ENCODE measurements around the gene PRKCE.

The PRKCE gene

DNA sequence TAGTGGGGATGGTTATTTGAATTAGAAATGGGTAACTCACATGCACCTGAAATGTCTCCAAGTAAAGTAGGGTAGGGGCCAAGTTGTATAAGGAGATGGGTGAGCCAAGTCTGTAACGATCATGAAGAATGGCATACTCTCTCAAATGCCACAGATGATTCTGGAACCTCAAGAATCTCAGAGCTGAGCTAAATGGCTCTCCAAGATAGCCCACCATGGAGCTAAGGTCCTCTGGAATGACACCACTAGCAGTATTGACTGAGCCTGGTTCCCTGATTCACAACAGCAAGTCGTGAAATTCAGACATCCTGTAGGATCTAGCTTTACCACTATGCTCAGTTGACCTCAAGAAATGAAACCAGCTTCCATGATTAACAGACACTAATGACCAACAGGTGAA lies 529.8 kb downstream of the PRKCE start:
- Mint-ChIP-seq H3K36me3 (peaks cover 38% of the 10 kb centered on the region), H3K4me1 (no peaks in the 10 kb centered on the region), H3K9me3 (no peaks in the 10 kb centered on the region), H3K4me3 (no peak overlapping the region), H3K27ac (no peak overlapping the region), H3K27me3 (no peaks in the 10 kb centered on the region)
- ATAC-seq = no peak

DNA sequence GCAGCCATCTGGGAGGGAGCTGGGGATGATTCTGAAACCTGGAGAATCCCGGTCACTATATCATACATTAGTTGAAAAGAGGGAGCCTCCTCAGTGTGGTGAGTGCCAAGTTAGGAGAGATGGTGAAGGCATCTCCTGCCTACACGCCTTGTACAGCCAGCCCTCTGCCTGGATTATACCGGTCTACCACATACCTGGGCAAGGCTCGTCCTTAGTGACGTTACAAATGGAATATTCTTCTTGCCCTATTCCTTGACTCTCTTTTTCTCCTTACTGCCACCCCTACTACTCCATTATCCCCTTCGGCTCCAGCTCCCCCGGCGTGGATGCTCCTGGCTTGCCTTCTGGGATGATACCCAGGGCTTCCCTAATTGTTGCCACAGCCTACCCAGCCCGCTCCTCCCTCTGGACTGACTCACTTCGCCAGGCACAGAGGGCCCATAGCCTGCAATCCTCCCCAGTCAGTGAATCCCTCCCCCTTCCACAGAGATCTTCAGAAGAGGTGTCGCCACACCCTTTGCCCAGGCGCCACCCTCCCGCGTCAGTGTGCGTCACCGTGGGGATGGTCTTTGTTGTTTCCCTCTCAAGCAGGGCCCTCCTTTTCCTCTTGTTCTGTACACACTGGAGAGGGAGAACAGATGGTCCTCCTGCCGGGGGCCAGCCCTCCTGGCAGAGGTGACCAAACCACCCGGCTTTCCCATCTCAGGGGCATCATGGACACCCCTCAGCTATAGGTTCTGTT lies 530.5 kb downstream of the PRKCE start:
- peaks cover 38% of the 10 kb centered on the region for H3K36me3 Mint-ChIP-seq
- H3K27me3 Mint-ChIP-seq = no peaks in the 10 kb centered on the region
- no peak overlapping the region for H3K4me3 Mint-ChIP-seq
- peaks cover 1% of the 10 kb centered on the region for H3K4me1 Mint-ChIP-seq
- ATAC-seq = no peak
- H3K9me3 Mint-ChIP-seq = no peaks in the 10 kb centered on the region
- no peak overlapping the region for H3K27ac Mint-ChIP-seq

DNA sequence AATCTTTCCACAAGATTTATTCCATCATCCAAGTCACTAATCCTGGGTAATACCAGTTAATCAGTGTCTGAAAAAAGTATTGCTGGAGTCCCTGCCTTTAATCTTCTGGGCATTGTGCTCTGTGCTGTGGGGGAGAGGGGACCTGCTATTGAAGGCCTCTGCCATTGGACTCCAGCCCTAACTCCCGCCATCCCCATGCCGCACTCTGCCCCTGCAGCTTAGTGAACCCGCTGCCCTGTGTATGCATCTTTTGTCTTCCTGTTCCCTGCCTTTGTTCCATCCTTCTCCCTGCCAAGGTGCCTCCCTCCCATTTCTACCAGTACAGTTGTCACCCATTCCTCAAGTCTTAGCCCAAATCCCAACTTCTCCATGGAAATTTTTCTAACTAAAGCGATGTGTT lies 532.0 kb downstream of the PRKCE start:
- no peak overlapping the region for H3K27ac Mint-ChIP-seq
- ATAC-seq = no peak
- peaks cover 6% of the 10 kb centered on the region for H3K4me1 Mint-ChIP-seq

DNA sequence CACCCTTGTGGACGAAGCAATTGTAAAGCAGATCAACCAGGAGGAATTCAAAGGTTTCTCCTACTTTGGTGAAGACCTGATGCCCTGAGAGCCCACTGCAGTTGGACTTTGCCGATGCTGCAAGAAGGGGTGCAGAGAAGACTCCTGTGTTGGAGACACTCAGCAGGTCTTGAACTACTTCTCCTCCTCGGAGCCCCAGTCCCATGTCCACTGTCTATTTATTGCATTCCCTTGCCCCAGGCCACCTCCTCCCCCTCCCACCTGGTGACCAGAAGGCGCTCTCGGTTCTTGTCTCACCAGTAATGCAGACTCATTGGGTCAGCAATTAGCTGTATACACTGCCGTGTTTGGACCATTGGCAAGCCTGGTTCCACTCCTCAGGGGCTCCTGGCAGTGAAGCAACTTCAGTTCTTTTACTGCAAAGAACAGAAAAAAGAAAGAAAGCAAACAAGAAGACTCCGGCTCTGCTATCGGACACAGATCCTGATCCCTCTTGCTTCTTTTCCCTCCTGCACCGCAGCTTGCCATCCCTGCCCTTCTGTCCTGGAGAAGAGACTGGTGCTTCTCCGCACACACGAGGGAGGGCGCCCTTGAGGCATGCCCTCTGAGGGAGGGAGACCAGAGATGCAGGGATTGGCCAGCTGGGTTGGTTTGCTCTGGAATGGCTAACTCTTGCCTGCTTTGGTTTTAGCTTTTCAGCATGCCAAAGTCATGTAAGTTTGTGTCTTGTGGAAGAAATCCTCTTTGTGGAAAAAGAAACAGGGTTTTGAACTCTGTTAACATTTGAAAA lies 533.5 kb downstream of the PRKCE start:
- H3K4me3 Mint-ChIP-seq = no peak overlapping the region
- peaks cover 35% of the 10 kb centered on the region for H3K36me3 Mint-ChIP-seq
- no peak overlapping the region for H3K27ac Mint-ChIP-seq
- peaks cover 6% of the 10 kb centered on the region for H3K4me1 Mint-ChIP-seq
- no peak for ATAC-seq
- H3K27me3 Mint-ChIP-seq = no peaks in the 10 kb centered on the region
- H3K9me3 Mint-ChIP-seq = no peaks in the 10 kb centered on the region

More for the DNA sequence above, 532.0 kb downstream of the PRKCE start:
- Mint-ChIP-seq H3K27me3 (no peaks in the 10 kb centered on the region), H3K36me3 (peaks cover 38% of the 10 kb centered on the region), H3K9me3 (no peaks in the 10 kb centered on the region), H3K4me3 (no peak overlapping the region)

DNA sequence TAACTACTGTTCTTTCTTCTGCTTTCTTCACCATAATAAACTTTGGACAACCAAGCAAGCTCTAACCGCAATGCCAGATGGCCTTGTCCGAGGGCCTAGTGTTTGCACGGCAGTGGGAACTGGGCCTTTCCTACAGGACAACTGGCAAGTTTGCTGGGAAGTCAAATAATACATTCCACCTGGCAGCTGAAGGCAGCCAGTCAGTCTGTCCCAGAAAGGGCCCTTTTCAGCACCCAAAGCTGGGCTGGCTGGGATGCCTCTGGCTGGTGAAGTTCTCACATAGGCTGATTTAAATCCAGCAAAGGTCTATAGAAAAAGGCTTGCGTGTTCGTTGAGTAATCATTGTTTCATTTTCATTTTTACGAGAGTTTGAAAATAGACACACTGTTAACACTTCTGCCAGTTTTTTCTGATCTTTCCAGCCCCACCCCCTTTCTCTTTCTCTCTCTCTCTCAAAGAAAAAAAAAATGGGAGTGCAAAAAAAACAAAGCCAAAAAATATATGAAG lies 535.7 kb downstream of the PRKCE start:
- no peak overlapping the region for H3K27ac Mint-ChIP-seq
- H3K27me3 Mint-ChIP-seq = no peaks in the 10 kb centered on the region
- no peaks in the 10 kb centered on the region for H3K9me3 Mint-ChIP-seq
- no peak for ATAC-seq
- H3K4me3 Mint-ChIP-seq = no peak overlapping the region
- peaks cover 6% of the 10 kb centered on the region for H3K4me1 Mint-ChIP-seq
- peaks cover 28% of the 10 kb centered on the region for H3K36me3 Mint-ChIP-seq

DNA sequence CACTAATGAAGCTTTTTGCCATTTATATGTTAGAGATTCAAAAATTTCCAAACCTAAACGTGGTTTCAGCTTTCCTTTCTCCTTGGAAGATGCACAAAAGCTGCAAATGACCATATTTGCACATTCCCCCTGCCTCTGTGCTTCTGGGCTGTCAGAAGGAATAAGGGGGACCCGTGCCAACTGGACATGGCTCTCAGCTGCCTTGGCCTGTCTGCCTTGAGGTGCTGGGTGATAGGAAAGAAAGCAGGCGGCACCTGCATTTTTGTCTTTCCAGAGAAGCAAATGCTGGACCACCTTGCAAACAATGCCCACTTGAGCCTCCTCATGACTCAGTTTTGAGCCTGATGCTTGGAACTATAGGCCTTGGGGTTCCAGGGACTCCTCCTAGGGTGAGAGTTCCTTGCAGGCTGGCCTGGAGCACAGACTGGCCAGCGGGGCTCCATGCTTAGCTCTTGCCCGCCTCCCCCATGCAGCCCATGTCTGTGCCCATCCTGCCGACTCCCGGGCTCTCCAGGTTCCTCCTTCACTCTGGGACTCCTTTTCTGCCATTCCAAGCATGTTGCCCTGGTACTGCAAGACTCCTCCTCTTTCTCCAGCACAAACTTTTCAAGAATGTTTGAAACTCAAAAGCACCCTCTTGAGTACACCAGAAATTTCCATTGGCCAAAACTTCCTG lies 536.7 kb downstream of the PRKCE start:
- Mint-ChIP-seq H3K9me3 (no peaks in the 10 kb centered on the region), H3K4me3 (no peak overlapping the region), H3K27me3 (no peaks in the 10 kb centered on the region), H3K36me3 (peaks cover 22% of the 10 kb centered on the region), H3K27ac (no peak overlapping the region), H3K4me1 (peaks cover 6% of the 10 kb centered on the region)
- ATAC-seq = no peak

DNA sequence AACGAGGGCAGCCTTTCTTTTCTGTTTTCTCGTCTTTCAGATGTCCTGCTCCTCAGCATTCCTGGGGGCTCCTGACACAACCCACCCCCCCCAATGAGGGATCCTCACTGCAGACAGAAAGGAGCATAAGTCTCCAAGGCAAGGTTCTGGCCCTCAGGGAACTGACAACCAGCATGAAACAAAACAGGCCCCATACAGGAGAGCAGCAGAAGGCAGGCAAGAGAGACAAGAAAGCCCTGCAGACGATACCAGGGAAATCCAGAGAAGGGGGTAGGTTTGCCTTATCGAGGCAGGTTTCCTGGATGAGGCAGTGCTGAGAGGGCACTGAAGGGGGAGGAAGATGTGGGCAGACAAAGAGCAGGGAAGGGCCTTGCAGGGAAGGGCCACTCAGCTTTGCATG lies 541.9 kb downstream of the PRKCE start:
- H3K36me3 Mint-ChIP-seq = no peaks in the 10 kb centered on the region
- no peaks in the 10 kb centered on the region for H3K27me3 Mint-ChIP-seq
- H3K4me1 Mint-ChIP-seq = no peaks in the 10 kb centered on the region
- no peak overlapping the region for H3K27ac Mint-ChIP-seq
- H3K4me3 Mint-ChIP-seq = no peak overlapping the region
- no peak for ATAC-seq
- no peaks in the 10 kb centered on the region for H3K9me3 Mint-ChIP-seq

DNA sequence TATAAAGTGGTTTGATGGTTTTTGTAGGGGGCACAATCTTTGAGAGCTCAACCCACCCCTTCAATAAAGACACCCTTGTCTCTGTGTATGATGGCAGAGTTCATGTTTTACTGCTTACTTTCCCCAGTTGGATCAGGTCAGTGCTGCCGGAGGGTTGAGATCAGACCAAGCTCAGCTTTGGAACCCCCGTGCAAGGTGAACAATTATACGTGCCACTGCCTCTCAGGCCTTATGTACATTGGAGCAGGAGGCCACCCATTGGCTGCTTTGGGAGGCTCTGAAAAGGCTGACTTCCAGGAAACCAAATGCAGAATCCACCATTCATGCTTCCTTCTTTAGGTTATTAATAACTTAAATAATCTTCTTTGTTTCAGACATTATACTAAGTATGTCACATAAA lies 542.4 kb downstream of the PRKCE start:
- Mint-ChIP-seq H3K36me3 (no peaks in the 10 kb centered on the region), H3K27me3 (no peaks in the 10 kb centered on the region), H3K9me3 (no peaks in the 10 kb centered on the region), H3K27ac (no peak overlapping the region), H3K4me1 (no peaks in the 10 kb centered on the region), H3K4me3 (no peak overlapping the region)
- ATAC-seq = no peak

DNA sequence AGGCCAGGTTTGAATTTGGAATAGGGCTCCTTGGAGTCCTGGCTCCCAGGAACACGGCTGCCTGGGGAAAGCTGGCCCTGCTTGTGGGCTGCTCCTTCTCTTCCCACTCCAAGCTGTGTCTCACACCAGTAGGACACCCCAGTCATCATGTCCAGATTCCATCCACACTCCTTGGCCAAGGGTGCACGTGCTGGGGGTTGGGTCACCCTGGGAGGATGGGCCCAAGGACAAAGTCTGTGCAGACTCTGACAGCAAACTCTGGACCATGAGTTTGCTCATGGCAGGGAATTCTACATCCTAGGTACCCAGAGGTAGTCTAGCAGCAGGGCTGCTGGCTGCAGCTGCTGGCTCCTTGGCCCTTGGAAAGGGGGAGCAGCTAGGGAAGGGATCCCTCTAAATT lies 543.4 kb downstream of the PRKCE start:
- H3K4me3 Mint-ChIP-seq = no peak overlapping the region
- H3K9me3 Mint-ChIP-seq = no peaks in the 10 kb centered on the region
- no peaks in the 10 kb centered on the region for H3K4me1 Mint-ChIP-seq

DNA sequence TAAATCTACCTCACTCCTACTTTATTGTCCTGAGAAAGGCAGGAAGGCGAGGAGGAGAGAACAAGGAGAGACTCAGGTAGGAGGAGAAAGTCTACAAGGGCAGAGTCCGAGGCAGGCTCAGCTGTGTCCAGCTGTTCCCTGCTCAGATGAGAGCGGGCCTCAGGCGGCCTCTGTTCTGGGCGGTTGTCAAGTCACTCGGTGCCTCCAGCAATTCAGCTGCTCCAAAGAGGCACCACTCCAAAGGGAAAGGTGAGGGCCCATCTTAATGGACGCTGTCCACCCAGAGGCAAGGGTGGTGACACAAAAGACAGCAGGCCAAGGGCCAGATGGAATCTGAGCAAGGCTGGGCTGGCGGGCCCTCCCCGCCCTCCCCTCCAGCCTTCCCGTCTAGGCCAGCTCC lies 544.3 kb downstream of the PRKCE start:
- no peak overlapping the region for H3K4me3 Mint-ChIP-seq
- H3K9me3 Mint-ChIP-seq = no peaks in the 10 kb centered on the region
- no peak for ATAC-seq
- no peaks in the 10 kb centered on the region for H3K27me3 Mint-ChIP-seq
- no peak overlapping the region for H3K27ac Mint-ChIP-seq
- H3K4me1 Mint-ChIP-seq = no peaks in the 10 kb centered on the region
- no peaks in the 10 kb centered on the region for H3K36me3 Mint-ChIP-seq

More for the DNA sequence above, 543.4 kb downstream of the PRKCE start:
- Mint-ChIP-seq H3K27ac (no peak overlapping the region), H3K36me3 (no peaks in the 10 kb centered on the region), H3K27me3 (no peaks in the 10 kb centered on the region)
- ATAC-seq = no peak

DNA sequence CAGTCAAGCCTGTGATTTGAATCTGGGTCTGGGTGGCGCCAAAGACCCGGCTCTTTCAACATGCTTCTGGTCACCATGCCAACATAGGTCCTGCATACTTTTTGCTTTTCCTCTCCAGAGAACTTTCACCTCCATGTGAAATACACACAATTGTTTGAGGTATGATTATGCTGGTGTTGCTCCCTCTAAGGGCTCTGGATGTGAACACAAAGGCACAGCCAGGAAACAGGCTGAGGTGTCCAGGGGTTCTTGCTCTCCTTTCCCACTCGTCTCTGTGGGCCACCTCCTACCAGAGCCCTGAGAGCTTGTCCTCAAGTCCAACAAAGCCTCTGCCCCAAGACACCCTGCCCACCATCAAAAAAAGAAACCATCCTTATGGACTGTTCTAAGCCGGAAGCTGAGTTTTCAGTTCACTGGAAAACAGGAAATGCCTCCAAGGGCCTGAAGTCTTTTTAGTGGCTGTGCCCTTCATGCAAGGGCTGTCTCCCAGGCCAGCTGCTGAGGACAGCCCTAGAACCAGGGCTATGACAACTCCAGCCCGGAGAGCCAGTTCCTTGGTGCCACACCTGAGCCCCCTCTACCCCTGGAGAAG lies 545.5 kb downstream of the PRKCE start:
- H3K9me3 Mint-ChIP-seq = peaks cover 7% of the 10 kb centered on the region
- H3K4me1 Mint-ChIP-seq = no peaks in the 10 kb centered on the region
- H3K27me3 Mint-ChIP-seq = no peaks in the 10 kb centered on the region
- no peaks in the 10 kb centered on the region for H3K36me3 Mint-ChIP-seq
- no peak overlapping the region for H3K4me3 Mint-ChIP-seq
- no peak for ATAC-seq
- H3K27ac Mint-ChIP-seq = no peak overlapping the region

DNA sequence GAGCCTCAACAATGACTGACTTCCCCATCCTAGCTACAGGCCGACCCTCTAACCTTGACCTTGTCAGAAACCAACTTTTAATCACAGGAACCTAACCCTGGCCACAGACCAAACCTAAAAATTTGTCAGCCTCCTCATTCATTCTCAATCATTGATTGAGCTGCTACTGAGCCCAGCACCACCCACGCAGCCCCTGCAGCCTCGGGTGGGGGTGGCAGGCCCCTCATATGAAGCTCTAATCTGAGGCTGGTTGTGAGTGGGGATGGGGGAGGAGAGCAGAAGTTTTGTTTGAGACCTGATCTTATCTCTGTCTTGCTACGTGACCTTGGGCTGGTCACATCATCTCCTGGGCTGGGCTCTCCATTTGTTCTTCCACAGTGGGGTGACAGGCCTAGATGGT lies 546.2 kb downstream of the PRKCE start:
- no peak for ATAC-seq
- H3K27me3 Mint-ChIP-seq = no peaks in the 10 kb centered on the region
- H3K9me3 Mint-ChIP-seq = peaks cover 7% of the 10 kb centered on the region
- no peaks in the 10 kb centered on the region for H3K36me3 Mint-ChIP-seq
- H3K4me1 Mint-ChIP-seq = no peaks in the 10 kb centered on the region
- no peak overlapping the region for H3K4me3 Mint-ChIP-seq
- no peak overlapping the region for H3K27ac Mint-ChIP-seq

DNA sequence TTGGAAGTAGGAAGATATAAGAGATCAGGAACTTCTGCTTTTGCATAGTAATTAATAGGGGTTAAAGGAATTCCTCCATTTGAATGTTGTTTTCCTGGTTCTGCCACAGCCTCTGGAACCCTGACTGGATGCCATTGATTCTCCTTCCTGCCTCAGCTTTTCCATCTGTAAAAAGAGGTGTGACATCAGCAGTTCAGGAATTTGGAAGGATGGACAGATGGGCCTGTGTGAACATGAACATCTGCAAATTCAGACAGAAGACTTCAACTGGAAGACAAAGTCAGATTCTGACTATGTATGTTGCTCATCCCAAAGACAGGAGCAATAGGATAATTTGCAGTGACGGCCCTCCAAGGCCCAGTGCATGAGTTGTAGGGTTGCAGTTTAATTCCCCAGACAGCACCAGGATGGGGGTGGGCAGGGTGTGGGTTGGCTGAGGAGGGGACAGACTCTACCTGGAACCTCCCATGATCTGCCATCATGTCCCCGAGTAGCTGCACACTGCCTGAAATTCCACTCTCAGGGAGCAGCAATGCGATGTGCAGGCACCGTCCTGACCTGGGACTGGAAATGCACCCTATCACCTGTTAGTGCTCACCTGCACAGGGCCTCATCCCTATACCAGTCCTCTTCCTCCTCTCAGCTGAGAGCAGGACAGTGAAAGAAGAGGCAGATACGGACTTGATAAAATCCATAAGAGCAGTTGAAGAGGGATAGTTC lies 546.8 kb downstream of the PRKCE start:
- Mint-ChIP-seq H3K36me3 (no peaks in the 10 kb centered on the region), H3K27me3 (no peaks in the 10 kb centered on the region), H3K4me1 (no peaks in the 10 kb centered on the region), H3K27ac (no peak overlapping the region), H3K9me3 (peaks cover 7% of the 10 kb centered on the region), H3K4me3 (no peak overlapping the region)
- ATAC-seq = no peak

DNA sequence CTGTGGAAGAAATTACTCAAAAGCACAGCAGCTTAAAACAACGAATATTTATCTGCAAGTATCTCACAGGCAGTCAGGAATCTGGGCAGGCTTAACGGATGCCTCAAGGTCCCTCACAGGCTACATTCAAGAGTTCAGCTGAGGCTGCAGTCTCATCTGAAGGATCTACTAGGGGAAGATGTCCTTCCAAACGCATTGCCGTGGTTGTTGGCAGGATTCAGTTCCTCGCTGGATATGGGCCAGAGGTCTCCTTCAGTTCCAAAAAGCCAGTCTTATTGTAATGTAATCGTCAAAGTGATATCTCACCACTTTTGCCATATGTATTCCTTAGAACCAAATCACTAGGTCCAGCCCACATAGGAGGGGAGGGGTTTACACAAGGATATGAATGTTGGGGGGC lies 547.5 kb downstream of the PRKCE start:
- no peak overlapping the region for H3K4me3 Mint-ChIP-seq
- no peaks in the 10 kb centered on the region for H3K4me1 Mint-ChIP-seq
- H3K27me3 Mint-ChIP-seq = no peaks in the 10 kb centered on the region
- no peak for ATAC-seq
- peaks cover 7% of the 10 kb centered on the region for H3K9me3 Mint-ChIP-seq
- no peak overlapping the region for H3K27ac Mint-ChIP-seq
- H3K36me3 Mint-ChIP-seq = no peaks in the 10 kb centered on the region

Data from stimulated activated memory B cell treated with anti-CD40 and anti-IgM and Interleukin-4, amounts not matched to agents 10 μg/mL and 1 μg/mL and 100 μg/mL, for 72 hours (primary cell).